OCI-LY7 (cell line): ENCODE measurements around the gene ANKRD18B. TPM values are rescaled to one million over a fixed set of nuclear protein-coding genes. Genes with fewer than 3 reads are reported as not detected.
"Not testable (repeated sequence)": the region's sequence is repeated elsewhere in the genome, so short reads cannot be mapped to it uniquely, and the experiment has no call there.

Experiments used
- BruUV-seq: library from RNA; stranded (reverse); fragments of 400-500 nt; replicated peaks from 2 replicates; lab custom pipeline; 2021; lab: Mats Ljungman, UMichigan
- CTCF ChIA-PET: fragments of 300-600 bp; sonication (Branson Sonifier 250); formaldehyde crosslinking; loops from one replicate; lab custom pipeline; 2022; ENCODE audit warnings: antibody characterized with exemption; ENCODE audit not compliant: unreplicated experiment; lab: Charles Lee
- POLR2A ChIA-PET: fragments of 300-600 bp; sonication (Branson Sonifier 250); formaldehyde crosslinking; loops from one replicate; lab custom pipeline; 2022; ENCODE audit warnings: antibody characterized with exemption; lab: Charles Lee
- DNase-seq: peaks from one replicate; pipeline ENCODE4 v3.0.0-alpha.2; 2015; ENCODE audit warnings: low spot score
- H2AFZ ChIP-seq: fragments of 200-600 bp; sonication (generic), shearing (Covaris generic); 2 replicates; pipeline ENCODE4 v1.6.1; 2014; ENCODE audit warnings: mild to moderate bottlenecking, antibody characterized with exemption, low read length, moderate library complexity
- H3K27ac ChIP-seq: fragments of 200-600 bp; sonication (generic); 2 replicates; pipeline ENCODE4 v1.5.1; 2014; ENCODE audit warnings: mixed run types, low read depth, mild to moderate bottlenecking, moderate library complexity, low read length, inconsistent platforms; ENCODE audit not compliant: poor library complexity, severe bottlenecking
- H3K36me3 ChIP-seq: fragments of 200-600 bp; sonication (generic); 2 replicates; pipeline ENCODE4 v1.6.1; 2014; ENCODE audit warnings: mild to moderate bottlenecking, antibody characterized with exemption, low read length, moderate library complexity, mixed read lengths; ENCODE audit not compliant: insufficient read depth
- H3K4me1 ChIP-seq: fragments of 200-600 bp; sonication (generic); 2 replicates; pipeline ENCODE4 v1.5.1; 2014; ENCODE audit warnings: mild to moderate bottlenecking, low read length; ENCODE audit not compliant: insufficient read depth, poor library complexity, severe bottlenecking
- H3K4me2 ChIP-seq: fragments of 200-600 bp; sonication (generic); 2 replicates; pipeline ENCODE4 v1.6.1; 2014; ENCODE audit warnings: mild to moderate bottlenecking, low read length
- H3K4me3 ChIP-seq: fragments of 200-600 bp; sonication (generic); 2 replicates; pipeline ENCODE4 v1.5.1; 2014; ENCODE audit warnings: mild to moderate bottlenecking, low read depth, low read length; ENCODE audit not compliant: poor library complexity, severe bottlenecking
- H3K79me2 ChIP-seq: fragments of 200-600 bp; sonication (generic); 2 replicates; pipeline ENCODE4 v1.6.1; 2016; ENCODE audit warnings: low read depth, mild to moderate bottlenecking, low read length, moderate library complexity, mixed read lengths; ENCODE audit not compliant: insufficient read depth
- H3K9me2 ChIP-seq: fragments of 200-600 bp; sonication (generic); 2 replicates; pipeline ENCODE4 v1.6.1; 2016; ENCODE audit warnings: mild to moderate bottlenecking, low read length, mixed read lengths; ENCODE audit not compliant: insufficient read depth
- H3K9me3 ChIP-seq: fragments of 200-600 bp; sonication (generic); 2 replicates; pipeline ENCODE4 v1.6.1; 2014; ENCODE audit warnings: mild to moderate bottlenecking, mixed run types, low read length, mixed read lengths
- H4K20me1 ChIP-seq: fragments of 200-600 bp; sonication (generic); 2 replicates; pipeline ENCODE4 v1.6.1; 2014; ENCODE audit warnings: mild to moderate bottlenecking, antibody characterized with exemption, low read length, moderate library complexity, mixed read lengths; ENCODE audit not compliant: insufficient read depth
- CTCF ChIP-seq: fragments of 200-600 bp; sonication (generic); conservative IDR thresholded peaks from 2 replicates; pipeline ENCODE4 v1.5.1; 2014; ENCODE audit warnings: mild to moderate bottlenecking, antibody characterized with exemption, low read length, moderate library complexity, mixed read lengths
- EZH2phosphoT487 ChIP-seq: fragments of 200-600 bp; sonication (generic); IDR thresholded peaks from 2 replicates; pipeline ENCODE4 v1.6.1; 2018; ENCODE audit warnings: low read depth, borderline replicate concordance, mild to moderate bottlenecking, mixed run types, antibody characterized with exemption, low read length, moderate library complexity, mixed read lengths
- intact Hi-C: fragments of 100-400 bp; cut with micrococcal nuclease; formaldehyde crosslinking; loops from one replicate; pipeline ENCODE4 v1.10.0; 2022; ENCODE audit not compliant: unreplicated experiment
- total RNA-seq, 2 experiments: library from RNA; depleted of rRNA in 1 of 2; stranded (reverse); fragments of >200 nt in 1 of 2; shearing (Covaris generic) in 1 of 2; gene quantifications; 2 replicates each; pipeline ENCODE4 v1.2.3, GENCODE V29; 2014 to 2022

ANKRD18B gene
- total RNA-seq, 2 experiments from 2014 or later = not detected

- no peak overlapping the region for H3K4me2 ChIP-seq
- H3K27ac ChIP-seq = no peak overlapping the region
- H3K9me3 ChIP-seq = no peaks in the 10 kb centered on the region
- intact Hi-C loops = no loop called here
- no peaks in the 10 kb centered on the region for H3K79me2 ChIP-seq
- H3K9me2 ChIP-seq = no peaks in the 10 kb centered on the region
- no peaks in the 10 kb centered on the region for H3K4me1 ChIP-seq
- TF ChIP-seq EZH2phosphoT487 (no peak), CTCF (no peak)
- no TSS peak for BruUV-seq
- no peak for DNase-seq
- ChIA-PET POLR2A (no interaction called here), CTCF (no interaction called here)
- H2AFZ ChIP-seq = no peak overlapping the region
- H3K36me3 ChIP-seq = no peaks in the 10 kb centered on the region
- H4K20me1 ChIP-seq = no peaks in the 10 kb centered on the region
- H3K4me3 ChIP-seq = no peak overlapping the region
These were observed 35.0 kb upstream of the ANKRD18B start for GRCh38 chr9:33489066-33489465.

- H2AFZ ChIP-seq, intact Hi-C loops, BruUV-seq, H3K36me3 ChIP-seq, H3K27ac ChIP-seq, H4K20me1 ChIP-seq, CTCF ChIA-PET, H3K4me1 ChIP-seq, H3K79me2 ChIP-seq, H3K4me3 ChIP-seq, H3K9me2 ChIP-seq, H3K4me2 ChIP-seq, POLR2A ChIA-PET, H3K9me3 ChIP-seq, DNase-seq: not testable (repeated sequence)
These were observed 30.2 kb upstream of the ANKRD18B start for GRCh38 chr9:33493819-33494218.

GRCh38 chr9:33498387-33498786, 25.7 kb upstream of the ANKRD18B start:
- no peak overlapping the region for H2AFZ ChIP-seq
- ChIA-PET CTCF (no interaction called here), POLR2A (no interaction called here)
- no peaks in the 10 kb centered on the region for H3K9me3 ChIP-seq
- no peaks in the 10 kb centered on the region for H3K4me1 ChIP-seq
- H4K20me1 ChIP-seq = no peaks in the 10 kb centered on the region
- no peaks in the 10 kb centered on the region for H3K9me2 ChIP-seq
- no peak overlapping the region for H3K4me2 ChIP-seq
- no peak for TF ChIP-seq EZH2phosphoT487
- TF ChIP-seq CTCF = peak; percentile 68
- peak; percentile 22 for DNase-seq
- no peaks in the 10 kb centered on the region for H3K79me2 ChIP-seq
- no peak overlapping the region for H3K27ac ChIP-seq
- H3K4me3 ChIP-seq = no peak overlapping the region
- intact Hi-C loops = no loop called here
- no peaks in the 10 kb centered on the region for H3K36me3 ChIP-seq
- BruUV-seq = no TSS peak
